Choroid plexus epithelial cell (primary cell): ENCODE results near the gene ETFA.

Experiments used
- DNase-seq: peaks from one replicate; pipeline ENCODE4 v3.0.0-alpha.2; 2010; ENCODE audit warnings: low read depth
- H3K4me3 ChIP-seq: 2 replicates; pipeline ENCODE4 v1.5.1; 2011; ENCODE audit warnings: low read depth, mild to moderate bottlenecking, control low read depth, low read length, moderate library complexity
- CTCF ChIP-seq: conservative IDR thresholded peaks from 2 replicates; pipeline ENCODE4 v1.5.1; 2011; ENCODE audit warnings: low read depth, mild to moderate bottlenecking, control low read depth, inconsistent platforms, low read length, moderate library complexity

Gene ETFA

GRCh38 chr15:76217029-76217881 is 94.0 kb downstream of the ETFA start:
- TF ChIP-seq CTCF = no peak
- no peak overlapping the region for H3K4me3 ChIP-seq
- peak; percentile 80 for DNase-seq

GRCh38 chr15:76215634-76216033 is 95.6 kb downstream of the ETFA start:
- TF ChIP-seq CTCF = no peak
- no peak overlapping the region for H3K4me3 ChIP-seq
- no peak for DNase-seq

DNA sequence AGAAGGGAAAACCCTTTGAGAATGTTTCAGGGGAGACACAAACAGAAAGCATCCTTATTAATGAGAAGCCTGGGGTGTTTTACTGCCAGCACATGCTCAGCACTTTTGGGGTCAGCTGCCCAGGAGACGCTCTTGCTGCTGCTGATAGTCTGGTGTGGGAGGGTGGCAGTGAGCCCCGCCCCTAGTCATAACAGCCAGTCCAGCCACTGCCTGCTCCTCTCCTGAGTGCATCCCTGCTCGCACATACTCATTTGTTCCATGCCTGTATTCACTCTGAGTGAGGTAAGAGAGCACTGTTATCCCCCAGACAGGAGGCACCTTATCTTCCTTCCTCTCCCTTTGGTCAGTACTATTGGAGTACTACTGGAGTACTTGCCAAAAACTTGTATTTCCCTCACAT is 101.3 kb downstream of the ETFA start:
- DNase-seq = no peak
- no peak for TF ChIP-seq CTCF
- no peak overlapping the region for H3K4me3 ChIP-seq

GRCh38 chr15:76209523-76209922 is 101.7 kb downstream of the ETFA start:
- H3K4me3 ChIP-seq = no peak overlapping the region
- TF ChIP-seq CTCF = no peak
- no peak for DNase-seq

- no peak for DNase-seq
- no peak for TF ChIP-seq CTCF
- H3K4me3 ChIP-seq = no peak overlapping the region
Measured at GRCh38 chr15:76208786-76209424, 102.4 kb downstream of the ETFA start.

DNA sequence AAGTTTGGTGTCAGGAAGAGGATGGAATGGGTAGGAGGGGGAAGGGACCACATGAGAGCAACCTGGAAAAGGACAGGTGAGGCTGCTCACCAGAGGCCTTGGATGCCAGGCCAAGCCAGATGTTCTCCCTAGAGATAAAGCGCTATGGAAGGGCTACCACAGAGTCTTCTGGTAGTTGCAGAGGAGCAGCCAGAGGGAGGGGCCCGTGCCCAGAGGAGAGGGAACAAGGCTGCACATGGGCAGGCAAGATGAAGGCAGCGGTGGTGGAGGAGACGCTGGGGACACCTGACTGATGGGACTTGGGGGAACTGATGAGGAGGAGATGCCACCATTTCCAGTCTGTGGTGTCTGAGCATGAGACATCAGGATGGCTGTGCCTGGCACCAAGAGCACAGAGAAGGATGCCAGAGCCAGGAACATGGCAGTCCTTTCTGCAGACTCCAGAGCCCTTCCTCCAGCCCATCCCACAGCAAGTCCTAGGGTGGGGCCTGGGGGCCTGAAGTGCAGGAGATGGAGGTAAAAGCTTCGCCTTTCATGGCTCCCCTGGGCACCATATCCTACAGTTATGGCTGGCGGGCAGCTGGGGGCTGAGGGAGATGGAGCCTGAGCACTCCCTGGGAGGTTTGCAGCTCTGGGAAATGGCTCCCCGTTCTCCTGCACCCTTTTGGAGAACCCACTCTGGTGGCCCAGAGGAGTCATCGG is 103.0 kb downstream of the ETFA start:
- no peak overlapping the region for H3K4me3 ChIP-seq
- TF ChIP-seq CTCF = no peak
- DNase-seq = no peak
